ENCODE results near the gene LUZP1. TPM values are rescaled to one million over a fixed set of nuclear protein-coding genes. Genes with fewer than 3 reads are reported as not detected.
A peak's percentile ranks its signal among the peaks of the same experiment; 100 is the strongest.

LUZP1 gene
- total and polyA plus RNA-seq, 10 of the 15 experiments (the other 5 are each of a cell fraction or from before 2014, with no cell fraction given): 11.3 to 28.2 (median 17.3) TPM

- peak overlapping the region; percentile 96; the same call in 1 of the 2 replicates for H3K4me2 ChIP-seq (ENCODE audit: control insufficient read depth, insufficient read depth)
- no TSS peak for BruUV-seq (replicated peaks)
- intact Hi-C loops (cut with micrococcal nuclease; ENCODE audit: unreplicated experiment) (no loop called here), in situ Hi-C loops (cut with MboI) (no loop called here)
- ChIA-PET CTCF (interaction anchor here (0.6 to 22.0 kb wide), 7 partner anchors 9 to 213 kb away, joined by 3 to 961 read pairs (median 4); no protein-coding TSS in a partner anchor), POLR2A (interaction anchor here (0.8 to 1.7 kb wide), 3 partner anchors 12 to 79 kb away, joined by 3 to 5 read pairs (median 4); no protein-coding TSS in a partner anchor), RAD21 (ENCODE audit: unreplicated experiment) (interaction anchor here (0.7 to 5.5 kb wide), 8 partner anchors 9 to 79 kb away, joined by 3 to 71 read pairs (median 4); partner anchors contain the start of gene LUZP1), SMC1A (ENCODE audit: uncharacterized antibody, unreplicated experiment) (interaction anchor here (0.7 to 15.5 kb wide), 8 partner anchors 9 to 153 kb away, joined by 3 to 199 read pairs (median 4); no protein-coding TSS in a partner anchor)
- H3K27ac ChIP-seq (ENCODE audit: control insufficient read depth, insufficient read depth): no peak overlapping the region
- H3K9ac ChIP-seq (ENCODE audit: control insufficient read depth, insufficient read depth, low read length): no peak overlapping the region
- H3K9me3 ChIP-seq (replicated peaks; ENCODE audit: control insufficient read depth, insufficient read depth, low read length): no peaks in the 10 kb centered on the region
- DNase-seq (ENCODE audit: low read depth, low spot score): no peak
- H3K27me3 ChIP-seq (replicated peaks in 1 of 2; ENCODE audit: control insufficient read depth in 2 of 2, insufficient read depth in 2 of 2, low read length in 1 of 2): no peaks in the 10 kb centered on the region
- H3K4me1 ChIP-seq (ENCODE audit: control insufficient read depth, insufficient read depth, low read length): peaks cover 19% of the 10 kb centered on the region
- no peaks in the 10 kb centered on the region for H4K20me1 ChIP-seq (ENCODE audit: control insufficient read depth, insufficient read depth)
- WGBS (ENCODE audit: insufficient coverage, insufficient replicate concordance, low lambda C conversion rate, missing lambda C conversion rate): over 99% methylated on average over 6 of the region's 6 CpGs
- H3K36me3 ChIP-seq (ENCODE audit: control insufficient read depth in 2 of 2, insufficient read depth in 2 of 2, low read length in 1 of 2): no peaks in the 10 kb centered on the region
- no peaks in the 10 kb centered on the region for H3K79me2 ChIP-seq (ENCODE audit: control insufficient read depth, insufficient read depth, low read length)
- H2AFZ ChIP-seq (ENCODE audit: control insufficient read depth, low read depth, low read length): peak overlapping the region; percentile 90; the same call in 1 of the 2 replicates
- no peak for ATAC-seq
- H3K4me3 ChIP-seq: no peak overlapping the region
- no peak for FAIRE-seq
- no peak for TF ChIP-seq FOXM1 (IDR thresholded peaks at IDR 0.05; ENCODE audit: low read depth, low read length)
- TF ChIP-seq NFYB (IDR thresholded peaks at IDR 0.05; ENCODE audit: insufficient read depth, low read depth, low read length): no peak
- TF ChIP-seq ZBTB33 (IDR thresholded peaks at IDR 0.05): no peak
- TF ChIP-seq SIX5 (IDR thresholded peaks at IDR 0.05; ENCODE audit: low read depth, low read length, severe bottlenecking): no peak
- no peak for TF ChIP-seq ZNF622 (IDR thresholded peaks at IDR 0.05)
- TF ChIP-seq, protein P1, sequence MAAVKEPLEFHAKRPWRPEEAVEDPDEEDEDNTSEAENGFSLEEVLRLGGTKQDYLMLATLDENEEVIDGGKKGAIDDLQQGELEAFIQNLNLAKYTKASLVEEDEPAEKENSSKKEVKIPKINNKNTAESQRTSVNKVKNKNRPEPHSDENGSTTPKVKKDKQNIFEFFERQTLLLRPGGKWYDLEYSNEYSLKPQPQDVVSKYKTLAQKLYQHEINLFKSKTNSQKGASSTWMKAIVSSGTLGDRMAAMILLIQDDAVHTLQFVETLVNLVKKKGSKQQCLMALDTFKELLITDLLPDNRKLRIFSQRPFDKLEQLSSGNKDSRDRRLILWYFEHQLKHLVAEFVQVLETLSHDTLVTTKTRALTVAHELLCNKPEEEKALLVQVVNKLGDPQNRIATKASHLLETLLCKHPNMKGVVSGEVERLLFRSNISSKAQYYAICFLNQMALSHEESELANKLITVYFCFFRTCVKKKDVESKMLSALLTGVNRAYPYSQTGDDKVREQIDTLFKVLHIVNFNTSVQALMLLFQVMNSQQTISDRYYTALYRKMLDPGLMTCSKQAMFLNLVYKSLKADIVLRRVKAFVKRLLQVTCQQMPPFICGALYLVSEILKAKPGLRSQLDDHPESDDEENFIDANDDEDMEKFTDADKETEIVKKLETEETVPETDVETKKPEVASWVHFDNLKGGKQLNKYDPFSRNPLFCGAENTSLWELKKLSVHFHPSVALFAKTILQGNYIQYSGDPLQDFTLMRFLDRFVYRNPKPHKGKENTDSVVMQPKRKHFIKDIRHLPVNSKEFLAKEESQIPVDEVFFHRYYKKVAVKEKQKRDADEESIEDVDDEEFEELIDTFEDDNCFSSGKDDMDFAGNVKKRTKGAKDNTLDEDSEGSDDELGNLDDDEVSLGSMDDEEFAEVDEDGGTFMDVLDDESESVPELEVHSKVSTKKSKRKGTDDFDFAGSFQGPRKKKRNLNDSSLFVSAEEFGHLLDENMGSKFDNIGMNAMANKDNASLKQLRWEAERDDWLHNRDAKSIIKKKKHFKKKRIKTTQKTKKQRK (IDR thresholded peaks at IDR 0.05; ENCODE audit: low read depth, low read length): no peak
- TF ChIP-seq BMI1 (IDR thresholded peaks at IDR 0.05; ENCODE audit: borderline replicate concordance): no peak
- no peak for TF ChIP-seq RELB (IDR thresholded peaks at IDR 0.05; ENCODE audit: low read depth)
- TF ChIP-seq ZBTB11 (CRISPR knock-in tag; IDR thresholded peaks at IDR 0.05): no peak
- no peak for TF ChIP-seq CREB1 (IDR thresholded peaks at IDR 0.05; ENCODE audit: low read depth)
- no peak for TF ChIP-seq BACH1 (IDR thresholded peaks at IDR 0.05; ENCODE audit: borderline replicate concordance)
These were observed 9.8 kb upstream of the LUZP1 start for GRCh38 chr1:23178414-23178813.

Measured in GM12878 (cell line).